Epithelial cell of esophagus (primary cell): ENCODE measurements around the gene FNDC10.
A peak's percentile ranks its signal among the peaks of the same experiment; 100 is the strongest.

Experiments
- DNase-seq: peaks from one replicate; pipeline ENCODE4 v3.0.0; 2010; ENCODE audit warnings: low read depth
- H3K4me3 ChIP-seq: 2 replicates; pipeline ENCODE4 v1.5.1; 2011; ENCODE audit warnings: mild to moderate bottlenecking, low read length, control low read depth
- CTCF ChIP-seq: IDR thresholded peaks from 2 replicates; pipeline ENCODE4 v1.5.1; 2011; ENCODE audit warnings: low read depth, mild to moderate bottlenecking, low read length, control low read depth, inconsistent platforms; ENCODE audit not compliant: insufficient read depth; ENCODE audit errors: missing control alignments

Gene FNDC10

GRCh38 chr1:1627829-1628753, 28.2 kb upstream of the FNDC10 start:
- TF ChIP-seq CTCF: no peak
- no peak for DNase-seq
- H3K4me3 ChIP-seq: no peak overlapping the region

- no peak overlapping the region for H3K4me3 ChIP-seq
- TF ChIP-seq CTCF: no peak
- peak; percentile 72 for DNase-seq
These were observed 27.4 kb upstream of the FNDC10 start for GRCh38 chr1:1627261-1627828.

DNA sequence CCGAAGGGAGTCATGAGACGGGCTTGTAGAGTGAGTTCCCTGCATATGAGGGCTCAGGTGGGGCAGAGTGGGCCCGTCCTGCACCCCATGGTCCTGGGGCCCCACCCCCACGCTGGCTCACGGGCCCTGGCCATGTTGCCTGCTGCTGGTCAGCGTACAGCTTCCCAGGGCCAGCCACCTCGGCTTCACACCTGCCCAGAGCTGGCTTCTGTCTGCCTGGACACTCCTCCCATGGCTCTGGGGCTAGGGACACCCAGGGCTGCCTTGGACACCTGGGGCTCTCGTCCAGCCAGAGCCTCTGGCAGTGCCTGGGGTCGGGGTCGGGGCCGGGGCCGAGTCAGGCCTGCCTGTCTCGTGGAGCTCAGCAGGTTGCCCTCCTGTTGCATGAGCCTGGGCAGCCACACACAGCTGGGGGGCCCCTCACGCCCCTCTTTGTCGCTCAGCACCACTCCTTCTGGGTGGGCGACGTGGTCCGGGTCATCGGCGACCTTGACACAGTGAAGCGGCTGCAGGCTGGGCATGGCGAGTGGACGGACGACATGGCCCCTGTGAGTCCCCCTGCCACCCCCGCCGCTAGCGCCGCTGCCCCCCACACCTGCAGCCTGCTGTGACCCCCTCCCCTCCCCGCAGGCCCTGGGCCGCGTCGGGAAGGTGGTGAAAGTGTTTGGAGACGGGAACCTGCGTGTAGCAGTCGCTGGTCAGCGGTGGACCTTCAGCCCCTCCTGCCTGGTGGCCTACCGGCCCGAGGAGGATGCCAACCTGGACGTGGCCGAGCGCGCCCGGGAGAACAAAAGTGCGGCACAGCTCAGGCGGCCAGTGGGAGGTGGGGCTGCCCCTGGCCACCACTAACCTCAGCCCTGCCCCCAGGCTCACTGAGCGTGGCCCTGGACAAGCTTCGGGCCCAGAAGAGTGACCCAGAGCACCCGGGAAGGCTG, 26.5 kb upstream of the FNDC10 start:
- DNase-seq: no peak
- no peak overlapping the region for H3K4me3 ChIP-seq
- no peak for TF ChIP-seq CTCF

DNA sequence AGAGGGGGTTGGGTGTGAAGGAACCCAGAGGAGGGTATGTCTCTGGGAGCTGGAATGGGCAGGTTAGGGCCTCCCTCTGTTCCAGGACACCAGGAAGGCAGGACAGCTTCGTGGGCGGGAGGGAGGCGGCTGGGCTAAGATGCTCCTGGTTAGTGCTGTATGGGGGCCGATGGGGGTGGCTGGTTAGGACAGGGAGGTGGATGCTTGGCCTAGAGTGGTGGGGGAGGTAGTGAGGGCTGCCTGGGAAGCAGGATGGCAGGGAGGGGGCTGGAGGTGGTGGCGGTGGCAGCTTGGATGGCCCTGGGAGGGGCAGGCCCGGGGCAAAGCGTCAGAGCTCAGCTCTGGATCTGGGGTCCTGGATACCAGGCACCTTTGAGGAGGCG, 25.9 kb upstream of the FNDC10 start:
- DNase-seq: no peak
- no peak overlapping the region for H3K4me3 ChIP-seq
- TF ChIP-seq CTCF: no peak

DNA sequence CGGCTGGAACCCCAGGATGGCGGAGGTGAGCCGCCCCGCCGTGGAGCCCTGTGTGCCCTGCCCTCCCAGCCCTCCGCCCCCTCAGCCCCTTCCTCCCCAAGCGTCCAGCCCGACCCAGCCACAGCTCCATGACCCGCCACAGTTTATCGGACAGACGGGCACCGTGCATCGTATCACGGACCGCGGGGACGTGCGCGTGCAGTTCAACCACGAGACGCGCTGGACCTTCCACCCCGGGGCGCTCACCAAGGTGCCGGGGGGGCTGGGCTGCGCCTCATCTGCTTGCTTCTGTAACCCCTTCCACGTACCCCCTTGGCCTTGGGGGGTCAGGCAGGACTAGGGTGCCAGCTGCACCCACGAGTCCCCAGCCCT, 25.5 kb upstream of the FNDC10 start:
- no peak for TF ChIP-seq CTCF
- H3K4me3 ChIP-seq: no peak overlapping the region
- no peak for DNase-seq

GRCh38 chr1:1624443-1625403, 24.8 kb upstream of the FNDC10 start:
- DNase-seq: no peak
- no peak for TF ChIP-seq CTCF
- H3K4me3 ChIP-seq: no peak overlapping the region
